NCI-H510A (cell line): ENCODE data around the gene COL11A1.

Experiments used
- DNase-seq: peaks from one replicate; lab custom pipeline; 2025; lab: John Stamatoyannopoulos, UW

COL11A1 gene

DNA sequence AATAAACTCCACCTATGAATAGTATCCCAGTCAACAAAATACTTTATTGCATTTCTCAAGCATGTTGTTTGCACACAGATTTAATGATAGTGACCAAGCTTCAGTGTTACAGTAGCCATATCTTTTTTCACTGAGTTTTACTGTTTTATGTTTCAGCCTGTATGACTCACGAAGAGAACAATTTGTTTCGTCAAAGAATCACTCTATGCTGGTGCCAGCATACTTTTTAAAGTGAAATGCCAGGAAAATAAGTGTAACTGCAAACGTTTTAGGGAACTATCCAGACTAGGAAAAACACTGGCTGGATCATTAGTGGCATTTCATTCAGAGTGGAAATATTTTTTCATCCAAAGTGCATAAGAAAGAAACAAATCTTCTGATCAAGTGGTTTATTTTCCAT lies 210.8 kb downstream of the COL11A1 start:
- DNase-seq, result no peak

DNA sequence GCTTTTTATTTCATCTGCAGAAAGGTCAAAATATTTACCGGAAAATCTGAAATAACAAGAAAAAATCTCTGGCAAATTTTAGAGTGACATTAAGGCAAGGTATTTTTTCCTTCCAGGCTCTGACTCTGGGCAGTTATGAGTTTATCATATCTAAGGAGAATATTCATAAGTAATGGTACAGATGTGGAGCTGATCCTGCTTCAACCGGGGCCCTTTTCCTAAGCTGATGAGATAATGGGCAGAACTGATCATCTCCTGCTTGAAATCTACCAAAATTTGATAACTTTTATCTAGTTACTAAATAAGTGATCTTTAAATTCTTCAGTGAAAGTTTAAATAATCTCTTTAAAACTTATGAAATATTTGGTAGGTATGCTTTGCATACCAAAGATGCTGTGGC lies 211.6 kb downstream of the COL11A1 start:
- DNase-seq, result no peak

DNA sequence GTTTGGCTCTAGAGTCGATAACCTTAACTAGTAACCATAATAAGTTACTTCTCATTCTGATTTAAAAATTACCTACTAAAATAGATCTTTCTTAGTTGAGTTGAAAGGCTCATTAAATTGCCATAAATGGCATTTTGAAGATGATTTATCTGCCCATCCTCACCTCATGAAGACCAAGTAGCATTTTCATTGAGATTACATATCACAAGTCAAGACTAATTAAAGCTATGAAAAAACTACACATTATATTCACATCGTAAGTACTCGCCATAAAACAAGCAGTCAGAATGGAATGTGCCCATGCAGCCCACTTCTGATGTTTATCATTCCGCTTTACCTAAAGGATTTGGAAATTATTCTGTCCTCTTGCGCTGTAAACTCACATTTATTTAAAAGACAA lies 212.0 kb downstream of the COL11A1 start:
- DNase-seq, result no peak

DNA sequence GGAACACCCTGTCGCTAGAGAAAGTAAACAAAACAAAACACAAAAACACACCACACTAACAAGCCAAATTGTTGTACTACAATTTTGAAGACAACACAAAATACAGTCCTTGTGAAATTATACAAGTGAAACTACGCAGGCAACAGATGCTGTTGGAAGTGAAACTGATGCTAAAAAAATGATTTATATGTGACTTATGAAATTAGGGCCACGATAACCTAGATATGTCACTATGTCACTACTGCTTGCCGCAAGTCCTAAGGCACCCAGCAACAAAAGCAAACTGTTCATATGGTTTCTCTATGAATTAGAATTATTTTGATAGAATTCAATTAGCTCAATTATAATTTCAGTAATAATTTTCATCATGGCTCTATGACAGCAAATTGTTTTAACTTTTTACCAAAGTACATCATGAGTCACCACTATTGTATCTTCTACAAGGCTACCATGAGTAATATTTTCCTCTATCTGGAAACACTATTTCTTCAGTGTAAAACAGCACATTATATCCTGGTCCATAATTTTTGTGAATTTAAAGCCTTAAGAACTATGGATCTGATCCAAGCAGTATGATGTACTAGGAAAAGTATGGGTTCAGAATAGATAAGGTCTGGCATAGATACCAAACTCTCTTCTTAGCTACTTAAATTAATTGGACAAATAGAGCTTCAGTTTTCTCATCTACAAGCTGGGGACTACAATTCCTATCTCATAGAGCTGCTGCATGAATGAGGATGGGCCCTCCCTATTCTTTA lies 216.3 kb downstream of the COL11A1 start:
- DNase-seq, result no peak

DNA sequence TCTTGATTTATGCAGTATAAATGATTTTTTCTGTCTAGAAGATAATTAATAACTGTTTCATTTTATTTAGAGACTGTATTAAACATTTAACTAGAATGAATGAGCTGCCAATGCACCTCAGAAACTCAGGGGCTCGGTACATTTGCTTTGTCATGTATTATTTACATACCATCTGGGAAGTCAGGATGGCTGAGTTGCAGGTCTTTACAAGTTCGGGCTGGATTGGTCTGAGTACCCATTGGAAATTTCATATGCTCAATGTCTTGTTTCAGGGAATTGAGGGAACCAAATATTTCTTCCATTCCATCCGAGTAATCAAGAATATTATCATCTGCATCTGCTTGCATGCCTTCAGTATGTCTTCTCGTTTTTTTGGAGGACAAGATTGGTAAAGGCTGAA lies 221.7 kb downstream of the COL11A1 start:
- no peak for DNase-seq

DNA sequence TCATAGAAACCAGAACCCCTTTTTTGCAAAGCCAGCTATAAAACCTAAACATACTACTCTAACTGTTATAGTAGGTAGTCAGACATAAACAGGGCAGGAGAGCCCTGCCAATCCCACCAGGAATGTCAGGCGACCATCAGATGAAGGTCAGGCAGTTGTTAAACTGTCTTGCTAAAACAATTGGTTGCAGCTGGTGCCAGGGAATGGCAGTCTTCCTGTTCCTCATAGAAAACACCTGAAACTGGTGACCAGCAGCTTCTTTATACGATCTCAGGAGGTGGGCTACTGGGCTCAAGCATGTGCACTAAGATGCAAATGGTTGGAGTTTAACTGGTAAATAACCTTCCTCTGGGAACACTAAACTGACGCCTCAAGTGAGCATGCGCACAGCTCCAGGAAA lies 224.1 kb downstream of the COL11A1 start:
- DNase-seq, result no peak

DNA sequence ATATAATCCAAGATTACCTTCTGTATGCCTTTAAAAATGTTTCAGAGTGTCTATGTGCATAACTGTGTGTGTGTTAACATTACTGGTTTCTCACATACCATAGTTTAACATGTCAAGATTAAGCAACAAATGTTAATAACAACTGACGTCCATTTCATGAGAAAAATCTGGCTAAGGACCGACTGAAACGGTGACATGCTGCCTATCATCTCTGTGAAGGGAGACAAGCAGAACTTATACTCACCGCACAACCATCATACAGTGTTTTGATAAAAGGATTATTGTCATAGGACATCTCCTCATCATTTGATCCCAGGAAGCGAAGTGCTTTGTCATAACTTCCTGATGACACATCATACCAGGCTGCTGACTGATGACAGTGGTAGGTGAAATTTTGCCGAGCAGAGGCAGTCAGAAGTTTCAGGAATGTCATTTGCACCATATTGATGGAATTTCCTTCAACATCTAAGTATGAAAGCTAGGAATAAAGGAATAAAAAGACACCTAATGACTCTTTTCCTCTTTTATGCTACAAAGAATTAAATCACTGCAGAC lies 228.8 kb downstream of the COL11A1 start:
- no peak for DNase-seq

DNA sequence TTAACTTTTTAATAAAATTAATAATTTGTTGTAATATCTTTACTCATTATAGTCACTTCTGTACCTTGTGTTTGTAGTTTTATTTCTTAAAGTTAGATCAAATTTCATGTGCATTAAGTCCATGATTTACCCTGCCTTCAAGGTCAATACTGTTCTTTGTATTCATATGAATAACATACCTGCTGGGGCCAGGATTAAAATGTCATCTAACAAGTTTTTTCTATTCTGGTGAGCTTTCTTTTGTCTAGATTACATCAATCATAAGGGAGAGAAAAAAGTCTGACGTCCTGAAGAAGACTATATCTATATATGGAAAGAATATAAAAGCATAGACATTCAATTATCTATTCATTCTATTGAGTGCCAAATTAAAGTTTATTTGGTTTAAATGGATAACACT lies 232.6 kb downstream of the COL11A1 start:
- DNase-seq, result no peak

DNA sequence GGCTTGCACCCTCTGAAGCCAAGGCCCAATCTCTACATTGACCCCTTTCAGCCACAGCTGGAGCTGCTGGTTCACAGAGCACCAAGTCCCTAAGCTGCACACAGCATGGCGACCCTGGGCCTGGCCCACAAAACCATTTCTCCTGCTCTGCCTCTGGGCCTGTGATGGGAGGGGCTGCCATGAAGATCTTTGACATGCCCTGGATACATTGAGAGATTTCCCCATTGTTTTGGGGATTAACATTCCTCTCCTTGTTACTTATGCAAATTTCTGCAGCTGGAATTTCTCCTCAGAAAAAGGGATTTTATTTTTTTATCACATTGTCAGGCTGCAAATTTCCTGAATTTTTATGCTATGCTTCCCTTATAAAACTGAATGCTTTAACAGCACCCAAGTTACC lies 235.8 kb downstream of the COL11A1 start:
- DNase-seq, result no peak

DNA sequence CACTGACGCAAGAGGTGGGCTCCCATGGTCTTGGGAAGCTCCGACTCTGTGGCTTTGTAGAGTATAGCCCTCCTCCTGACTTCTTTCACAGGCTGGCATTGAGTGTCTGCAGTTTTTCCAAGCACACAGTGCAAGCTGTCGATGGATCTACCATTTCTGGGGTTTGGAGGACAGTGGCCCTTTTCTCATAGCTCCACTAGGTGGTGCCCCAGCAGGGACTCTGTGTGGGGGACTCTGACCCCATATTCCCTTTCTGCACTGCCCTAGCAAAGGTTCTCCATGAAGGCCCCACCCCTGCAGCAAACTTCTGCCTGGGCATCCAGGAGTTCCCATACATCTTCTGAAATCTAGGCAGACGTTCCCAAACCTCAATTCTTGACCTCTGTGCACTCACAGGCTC lies 236.2 kb downstream of the COL11A1 start:
- no peak for DNase-seq

DNA sequence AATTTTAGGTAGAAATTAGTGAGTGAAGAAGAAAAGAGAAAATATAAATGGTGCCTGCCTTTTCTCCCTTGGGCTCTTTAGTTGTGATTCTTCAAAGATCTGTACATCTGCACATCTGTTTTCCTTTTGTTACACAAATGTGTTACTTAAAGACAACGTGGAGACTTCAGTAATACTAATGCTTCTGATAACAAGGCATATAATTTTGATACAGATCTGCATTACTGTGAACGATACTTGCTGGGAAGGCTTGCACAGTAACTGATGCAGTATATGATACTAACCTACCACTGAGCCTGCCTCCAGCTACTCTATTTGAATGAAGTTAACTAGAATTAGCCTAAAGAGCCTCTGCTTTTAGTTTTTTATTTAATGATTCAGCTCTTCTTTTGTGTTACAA lies 244.6 kb downstream of the COL11A1 start:
- DNase-seq, result no peak

DNA sequence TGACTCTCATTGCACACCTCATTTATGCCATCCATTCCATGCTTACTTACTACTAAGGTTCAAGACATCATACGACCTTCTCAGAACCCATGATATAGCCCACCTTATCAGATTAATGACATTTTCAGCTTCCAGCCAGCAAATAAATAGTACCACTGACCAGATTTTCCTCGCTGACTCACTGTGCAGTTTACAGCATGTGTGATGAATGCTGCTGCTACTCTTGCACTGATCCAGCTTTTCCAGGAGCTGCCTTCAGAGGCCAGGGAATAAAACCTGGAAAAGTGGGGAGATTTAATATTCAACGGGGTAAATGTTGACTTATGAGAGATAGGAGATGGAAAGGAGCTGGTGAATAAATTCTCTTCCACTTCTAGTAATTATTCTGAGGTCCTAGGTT lies 247.1 kb downstream of the COL11A1 start:
- DNase-seq, result no peak

DNA sequence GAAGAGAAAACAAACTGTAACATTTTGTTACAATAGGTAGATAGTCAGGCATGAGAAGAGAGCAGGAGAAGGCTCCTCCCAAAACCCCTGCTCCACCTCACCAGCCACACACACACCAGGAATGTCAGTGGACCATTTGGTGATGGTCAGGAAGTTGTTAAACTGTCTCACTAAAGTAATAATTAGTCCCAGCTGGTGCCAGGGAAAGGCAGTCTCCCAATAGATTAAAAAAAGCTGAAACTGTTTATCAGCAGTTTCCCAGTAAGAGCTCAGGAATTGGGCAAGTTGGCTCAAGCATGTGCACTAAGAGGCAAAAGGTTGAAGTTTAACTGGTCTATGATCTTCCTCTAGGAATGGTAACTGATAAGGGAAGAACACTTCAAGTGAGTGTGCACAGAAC lies 249.6 kb downstream of the COL11A1 start:
- no peak for DNase-seq

DNA sequence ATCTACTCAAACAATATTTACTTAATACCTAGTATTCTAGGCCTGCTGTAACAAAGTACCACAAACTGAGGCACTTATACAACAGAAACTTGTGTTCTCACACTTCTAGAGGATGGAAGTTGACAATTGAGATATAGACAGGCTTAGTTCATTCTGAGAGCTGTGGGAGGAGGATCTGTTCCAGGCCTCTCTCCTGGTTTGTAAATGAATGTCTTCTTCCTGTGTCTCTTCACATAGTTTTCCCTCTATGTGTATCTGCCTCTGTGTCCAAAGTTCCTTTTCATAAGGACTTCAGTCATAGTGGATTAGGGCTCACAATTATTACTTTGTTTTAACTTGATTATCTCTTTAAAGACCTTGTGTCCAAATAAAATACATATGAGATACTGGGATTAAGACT lies 251.1 kb downstream of the COL11A1 start:
- no peak for DNase-seq

DNA sequence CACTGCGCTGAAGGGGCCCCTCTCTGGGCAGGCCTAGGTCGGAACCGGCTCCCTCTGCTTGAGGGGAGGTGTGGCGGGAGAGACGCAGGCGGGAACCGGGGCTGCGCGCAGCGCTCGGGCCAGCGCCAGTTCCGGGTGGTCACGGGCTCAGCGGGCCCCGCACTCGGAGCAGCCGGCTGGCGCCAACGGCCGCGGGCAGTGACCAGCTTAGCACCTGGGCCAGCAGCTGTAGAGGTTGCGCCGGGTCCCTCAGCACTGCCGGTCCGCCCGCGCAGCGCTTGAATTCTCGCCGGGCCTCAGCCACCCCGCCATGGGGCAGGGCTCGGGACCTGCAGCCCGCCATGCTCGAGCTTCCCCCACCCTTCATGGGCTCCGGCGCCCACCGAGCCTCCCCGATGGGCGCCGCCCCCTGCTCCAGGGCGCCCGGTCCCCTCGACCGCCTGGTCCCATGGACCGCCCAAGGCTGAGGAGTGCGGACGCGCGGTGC lies 254.6 kb downstream of the COL11A1 start:
- DNase-seq, result no peak

DNA sequence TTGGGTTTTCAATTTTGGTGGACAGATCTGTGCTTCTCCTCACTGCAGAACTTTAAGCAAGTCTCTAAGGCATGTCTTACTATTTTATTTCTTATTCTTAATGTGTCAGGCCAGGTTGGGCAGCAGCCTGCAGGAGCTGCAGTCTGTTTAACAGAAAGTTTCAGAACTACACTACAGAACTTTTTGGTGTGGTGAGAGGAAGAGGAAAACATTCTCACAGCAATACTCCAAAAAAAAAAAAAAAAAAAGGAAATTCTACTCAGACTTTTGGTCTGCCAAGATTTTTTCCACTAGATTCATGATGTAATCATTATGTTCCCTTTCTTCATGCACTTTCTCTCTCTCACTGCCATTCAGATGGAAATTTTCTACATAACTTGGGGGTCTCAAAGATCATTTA lies 255.2 kb downstream of the COL11A1 start:
- no peak for DNase-seq

DNA sequence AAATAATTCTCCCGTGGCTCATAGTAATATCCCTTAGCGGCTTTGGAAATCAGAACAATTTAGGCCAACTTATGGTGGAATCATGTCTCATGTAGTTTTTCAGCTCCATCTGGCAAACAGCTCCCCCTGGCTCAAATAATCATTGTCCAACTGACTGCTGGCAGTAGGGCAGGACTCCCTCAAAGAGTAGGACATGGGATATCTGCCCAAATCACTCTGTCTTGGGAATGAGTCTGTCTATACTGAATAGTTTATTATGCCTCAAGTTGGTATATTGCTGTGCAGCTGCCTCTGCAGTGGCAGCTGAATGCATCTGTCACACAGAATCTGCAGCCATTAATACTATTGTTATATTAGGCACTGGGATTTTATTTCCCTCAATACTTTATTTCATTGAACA lies 255.7 kb downstream of the COL11A1 start:
- DNase-seq, result no peak

DNA sequence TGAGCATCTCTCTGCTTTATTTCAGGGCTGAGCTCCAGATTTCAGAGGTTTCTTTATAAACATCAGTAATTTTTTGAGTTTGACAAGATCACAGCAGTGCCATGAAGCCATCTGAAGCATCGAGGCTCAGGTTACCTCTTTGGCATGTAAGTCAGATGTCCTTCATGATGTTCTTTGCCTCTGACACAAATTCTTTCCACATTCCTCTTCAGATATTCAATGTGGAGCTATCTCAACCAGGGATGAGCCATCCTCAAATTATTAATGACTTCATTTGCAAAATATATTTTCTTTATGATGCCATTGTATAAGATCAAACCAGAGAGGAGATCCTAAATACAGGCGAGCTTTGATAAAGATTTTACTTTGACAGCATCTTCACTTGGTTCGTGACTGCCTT lies 256.7 kb downstream of the COL11A1 start:
- DNase-seq, result no peak

DNA sequence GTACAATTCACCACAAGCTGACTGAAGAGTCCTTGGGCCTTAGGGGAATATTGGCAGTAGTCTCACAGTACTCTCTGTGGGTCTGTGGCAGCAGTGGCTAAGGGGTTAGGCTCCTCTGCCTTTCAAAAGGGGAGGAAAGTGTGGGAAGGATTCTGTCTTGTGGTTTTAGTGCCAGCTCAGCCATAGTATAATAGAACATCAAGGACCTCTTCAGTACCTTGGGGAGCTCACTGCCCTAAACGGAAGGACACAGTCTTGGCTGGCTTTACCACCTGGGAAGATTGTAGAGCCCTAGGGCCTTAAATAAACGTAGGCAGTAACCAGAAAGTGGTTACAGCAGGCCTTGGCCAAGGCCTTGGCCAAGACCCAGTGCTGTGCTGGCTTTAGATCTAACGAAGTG lies 265.7 kb downstream of the COL11A1 start:
- no peak for DNase-seq

DNA sequence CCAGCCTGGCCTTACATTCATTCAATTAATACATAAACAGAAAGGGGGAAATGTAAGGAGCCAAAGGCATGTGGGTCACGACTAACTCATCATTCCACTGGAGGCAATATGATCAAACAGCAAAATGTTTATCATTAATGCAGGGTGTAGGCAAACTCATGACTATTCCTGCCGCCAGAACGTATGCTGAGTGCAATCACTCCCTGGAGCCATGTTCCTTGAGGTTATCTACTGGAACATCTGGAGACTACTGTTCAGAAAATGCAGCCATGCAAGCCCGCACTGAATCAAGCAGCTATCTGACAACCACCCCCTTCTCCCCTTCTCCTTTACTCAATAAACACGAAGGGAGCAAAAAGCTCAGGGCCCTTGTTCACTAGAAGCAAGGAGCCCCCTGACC lies 267.6 kb downstream of the COL11A1 start:
- no peak for DNase-seq

DNA sequence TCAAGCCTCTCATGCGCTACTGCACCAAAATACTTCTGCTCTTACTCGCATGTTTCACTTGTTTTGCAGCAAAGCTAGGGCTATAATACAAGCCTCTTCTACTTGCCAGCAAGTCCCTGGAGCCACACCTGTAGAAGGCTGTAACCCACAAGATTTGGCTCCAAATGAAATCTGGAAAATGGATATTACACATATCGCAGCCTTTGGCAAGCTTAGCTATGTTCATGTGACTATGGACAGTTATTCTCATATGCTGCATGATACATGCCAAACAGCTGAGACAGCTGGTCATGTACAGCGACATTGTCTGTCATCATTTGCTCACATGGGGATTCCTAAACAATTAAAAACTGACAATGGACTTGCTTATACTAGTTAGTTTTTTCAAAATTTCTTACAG lies 270.3 kb downstream of the COL11A1 start:
- no peak for DNase-seq

DNA sequence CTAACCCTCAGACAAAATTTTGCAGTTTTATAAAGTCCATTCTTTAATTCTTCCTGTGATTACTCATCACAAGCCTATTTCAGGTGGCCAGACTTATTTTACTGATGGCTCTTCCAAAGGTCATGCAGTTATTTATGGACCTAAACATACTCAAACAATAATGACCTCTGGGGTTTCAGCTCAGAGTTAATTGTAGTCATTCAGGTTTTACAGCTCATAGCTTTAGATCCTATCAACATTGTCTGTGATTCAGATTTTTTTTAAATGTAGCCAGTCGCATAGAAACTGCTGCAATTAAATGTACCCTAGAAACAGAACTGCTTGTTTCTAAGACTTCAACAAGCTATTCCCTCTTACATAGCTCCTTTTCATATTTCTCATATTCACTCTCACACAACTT lies 270.8 kb downstream of the COL11A1 start:
- no peak for DNase-seq

DNA sequence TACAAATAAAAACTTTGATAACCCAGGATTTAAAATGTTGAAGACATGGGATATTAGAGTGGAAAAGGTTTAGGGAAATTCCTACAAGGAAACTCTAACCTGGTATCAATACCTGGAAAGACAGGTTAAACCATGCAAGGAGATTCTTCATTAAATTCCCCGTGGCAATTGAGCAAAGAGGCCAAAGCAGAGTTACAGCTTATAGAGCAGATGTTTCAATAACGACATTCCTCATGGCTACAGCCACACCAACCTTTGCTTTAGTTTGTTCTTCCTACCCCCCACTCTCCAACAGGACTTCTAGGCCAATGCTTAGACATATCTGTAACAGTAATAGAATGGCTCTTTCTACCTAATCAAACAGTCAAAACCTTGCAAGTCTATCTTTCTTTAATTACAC lies 271.3 kb downstream of the COL11A1 start:
- DNase-seq, result no peak

DNA sequence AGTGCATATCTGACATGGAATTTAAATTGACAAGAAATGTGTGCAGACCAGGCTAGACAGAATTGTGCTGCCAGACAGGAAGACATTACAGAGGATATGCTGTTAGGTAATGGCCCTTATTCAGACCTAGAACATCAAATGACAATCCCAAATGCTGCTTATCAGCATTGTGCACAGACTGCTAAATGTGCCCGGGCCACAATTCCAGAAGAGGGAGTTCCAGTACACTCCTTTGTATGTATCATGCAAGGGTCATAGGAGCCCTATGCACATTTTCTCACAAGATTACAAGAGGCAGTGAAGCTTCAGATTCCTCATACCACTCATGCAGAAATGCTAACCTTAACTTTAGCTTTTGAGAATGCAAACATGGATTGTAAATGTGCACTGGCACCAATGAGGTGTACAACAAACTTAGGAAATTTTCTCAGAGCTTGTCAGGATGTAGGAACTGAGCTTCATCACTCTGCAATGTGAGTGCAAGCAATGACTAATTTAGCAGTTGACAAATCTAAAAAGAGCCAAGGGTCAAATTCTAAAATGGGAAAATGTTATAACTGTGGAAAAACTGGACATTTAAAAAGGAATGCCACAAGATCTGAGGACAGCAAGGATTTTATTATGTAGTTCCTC lies 273.5 kb downstream of the COL11A1 start:
- no peak for DNase-seq
